HG03175 (cell line): Measurements from ENCODE around the gene FLRT1.
A peak's percentile ranks its signal among the peaks of the same experiment; 100 is the strongest.

ENCODE experiments used
- ATAC-seq: cut with Tn5 transposase; IDR thresholded peaks from one replicate; pipeline ENCODE4 v1.9.1; 2021; ENCODE audit warnings: mild to moderate bottlenecking, moderate library complexity; ENCODE audit not compliant: unreplicated experiment

The FLRT1 gene, protein sequence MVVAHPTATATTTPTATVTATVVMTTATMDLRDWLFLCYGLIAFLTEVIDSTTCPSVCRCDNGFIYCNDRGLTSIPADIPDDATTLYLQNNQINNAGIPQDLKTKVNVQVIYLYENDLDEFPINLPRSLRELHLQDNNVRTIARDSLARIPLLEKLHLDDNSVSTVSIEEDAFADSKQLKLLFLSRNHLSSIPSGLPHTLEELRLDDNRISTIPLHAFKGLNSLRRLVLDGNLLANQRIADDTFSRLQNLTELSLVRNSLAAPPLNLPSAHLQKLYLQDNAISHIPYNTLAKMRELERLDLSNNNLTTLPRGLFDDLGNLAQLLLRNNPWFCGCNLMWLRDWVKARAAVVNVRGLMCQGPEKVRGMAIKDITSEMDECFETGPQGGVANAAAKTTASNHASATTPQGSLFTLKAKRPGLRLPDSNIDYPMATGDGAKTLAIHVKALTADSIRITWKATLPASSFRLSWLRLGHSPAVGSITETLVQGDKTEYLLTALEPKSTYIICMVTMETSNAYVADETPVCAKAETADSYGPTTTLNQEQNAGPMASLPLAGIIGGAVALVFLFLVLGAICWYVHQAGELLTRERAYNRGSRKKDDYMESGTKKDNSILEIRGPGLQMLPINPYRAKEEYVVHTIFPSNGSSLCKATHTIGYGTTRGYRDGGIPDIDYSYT

DNA sequence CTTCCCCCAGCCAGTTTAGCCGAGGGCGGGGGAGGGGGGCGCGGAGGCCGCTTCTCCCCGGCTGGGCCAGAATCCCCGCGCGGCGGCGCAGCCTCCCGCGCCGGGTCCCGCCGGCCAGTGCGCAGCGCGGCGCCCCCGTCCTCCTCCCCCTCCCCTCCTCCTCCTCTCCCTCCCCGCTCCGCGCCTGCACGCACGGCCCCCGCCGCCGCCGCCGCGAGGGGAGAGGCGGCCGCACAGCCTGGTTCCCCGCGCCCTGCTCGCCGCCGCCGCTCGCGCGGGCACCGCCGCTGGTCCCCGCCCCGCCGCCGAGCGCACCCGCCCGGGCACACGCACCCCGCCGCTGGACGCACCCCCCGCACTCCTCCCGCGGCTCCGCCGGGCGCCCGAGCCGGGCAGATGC, at the start of gene FLRT1:
Gene FLRT1 (plus strand): TSS at position 356 of the 400 bp plus-strand sequence. CDS start 80,337 bp downstream, outside the sequence.
- no peak for ATAC-seq

DNA sequence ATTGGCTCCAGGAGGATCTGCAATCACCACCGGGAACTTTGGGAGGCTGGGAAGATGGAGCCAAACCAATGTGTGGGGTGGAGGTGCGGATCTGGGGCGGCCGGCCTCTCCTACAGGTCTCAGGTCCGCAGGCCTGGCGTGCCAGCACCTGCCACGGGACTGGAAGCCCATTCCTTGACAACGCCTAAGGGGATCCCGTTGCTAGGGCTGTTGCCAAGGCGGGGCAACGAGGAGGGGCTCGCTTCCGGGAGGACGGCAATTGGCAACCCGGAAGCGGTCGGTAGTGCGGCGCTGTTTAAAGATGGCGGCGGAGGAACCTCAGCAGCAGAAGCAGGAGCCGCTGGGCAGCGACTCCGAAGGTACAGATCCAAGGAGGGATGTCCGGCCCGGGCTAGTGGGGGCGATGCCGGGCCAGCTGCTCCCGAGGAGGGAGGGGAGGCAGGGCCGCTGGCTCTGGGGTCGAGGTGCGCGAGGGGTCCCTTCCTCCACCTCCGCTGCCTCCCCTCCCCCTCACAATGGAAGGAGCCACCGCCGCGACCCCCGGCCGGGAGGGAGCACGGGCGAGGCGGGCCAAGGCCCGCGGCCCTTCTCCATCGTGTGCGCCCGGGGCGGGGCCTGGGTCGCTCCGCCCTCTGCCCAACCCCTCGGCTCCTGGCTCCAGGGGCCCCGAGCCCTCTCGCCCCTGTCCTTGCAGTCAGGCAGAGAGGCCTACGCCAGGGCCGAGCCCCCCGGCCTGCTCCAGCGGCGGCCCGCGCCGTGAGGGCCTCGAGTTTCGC, 49.4 kb upstream of the FLRT1 start, which contains the start of gene OTUB1:
Gene OTUB1 (plus strand): TSS at position 283 of the 776 bp plus-strand sequence. CDS start 19 bp downstream, at position 302.
- peak; percentile 91 for ATAC-seq

DNA sequence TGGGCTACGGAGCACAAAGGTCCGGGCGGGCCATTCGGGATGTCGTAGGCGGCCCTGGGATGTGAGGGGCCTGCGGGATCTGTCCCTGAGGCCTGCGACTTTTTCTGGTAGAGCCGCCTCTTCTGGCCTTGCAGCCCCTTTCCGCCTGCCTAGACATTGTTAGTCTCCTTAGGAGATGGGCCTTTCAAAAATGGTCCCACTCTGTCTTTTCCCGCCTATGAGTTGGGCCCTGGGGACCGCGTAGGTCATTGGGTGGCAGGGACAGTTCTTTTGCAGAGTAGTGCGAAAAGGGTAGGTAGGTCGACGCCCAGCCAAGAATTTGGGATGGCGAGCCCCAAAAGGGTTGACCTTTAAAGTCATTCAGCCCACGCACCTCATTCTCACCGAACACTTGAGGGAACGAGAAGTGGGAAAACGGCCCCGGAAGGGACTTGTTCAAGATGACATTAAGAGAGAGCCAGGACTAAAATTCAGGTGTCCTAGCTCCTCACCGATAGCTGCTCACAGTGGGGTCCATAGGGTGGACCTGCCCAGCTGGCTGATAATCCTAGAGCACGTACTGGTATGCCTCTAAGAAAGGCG, 48.7 kb upstream of the FLRT1 start:
- no peak for ATAC-seq

DNA sequence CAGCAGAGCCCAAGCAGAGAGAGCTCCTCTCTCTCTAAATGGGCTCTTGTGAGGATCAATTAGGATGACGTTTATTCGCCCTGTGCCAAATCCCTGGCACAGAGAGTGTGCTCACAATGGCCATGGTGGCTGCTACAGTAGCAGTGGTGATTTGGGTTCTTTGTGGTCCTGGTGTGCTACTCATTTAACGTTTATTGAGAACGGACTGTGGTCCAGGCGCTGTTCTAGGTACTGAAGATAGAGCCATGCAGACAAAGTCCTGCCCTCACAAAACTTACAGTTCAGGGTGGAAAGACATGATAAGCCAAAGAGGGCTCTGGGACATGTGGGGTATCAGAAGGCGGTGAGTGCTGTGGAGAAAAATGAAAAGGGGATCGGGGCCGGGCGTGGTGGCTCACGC, 44.2 kb upstream of the FLRT1 start:
- ATAC-seq = no peak

DNA sequence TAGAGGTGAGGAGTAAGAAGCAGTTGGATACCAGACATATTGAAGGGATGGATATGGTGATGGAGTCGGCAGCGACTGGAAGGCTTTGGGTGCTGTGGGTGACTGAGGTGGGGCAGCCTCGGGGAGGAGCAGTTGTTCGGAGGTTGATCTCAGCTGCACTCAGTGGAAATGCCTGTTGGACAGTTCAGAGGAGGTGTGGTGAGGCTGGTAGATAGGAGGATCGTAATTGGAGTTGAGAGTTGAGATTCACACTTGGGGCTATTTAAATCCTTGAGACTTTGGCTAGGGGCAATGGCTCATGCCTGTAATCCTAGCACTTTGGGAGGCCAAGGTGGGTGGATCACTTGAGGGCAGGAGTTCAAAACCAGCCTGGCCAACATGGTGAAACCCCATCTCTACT, 42.6 kb upstream of the FLRT1 start:
- no peak for ATAC-seq

DNA sequence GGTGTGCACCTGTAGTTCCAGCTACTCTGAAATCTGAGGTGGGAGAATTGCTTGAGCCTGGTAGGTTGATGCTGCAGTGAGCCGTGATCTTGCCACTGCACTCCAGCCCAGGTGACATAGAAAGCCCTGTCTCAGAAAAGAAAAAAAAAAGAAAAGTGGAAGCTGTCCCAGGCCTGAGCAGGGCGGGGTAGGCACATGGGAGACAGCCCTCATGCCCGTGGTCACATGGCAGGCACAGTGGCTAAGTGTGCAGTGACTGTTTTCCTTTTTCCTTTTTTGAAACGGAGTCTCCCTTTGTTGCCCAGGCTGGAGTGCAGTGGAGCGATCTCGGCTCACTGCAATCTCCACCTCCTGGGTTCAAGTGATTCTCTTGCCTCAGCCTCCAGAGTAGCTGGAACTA, 41.7 kb upstream of the FLRT1 start:
- ATAC-seq = no peak

DNA sequence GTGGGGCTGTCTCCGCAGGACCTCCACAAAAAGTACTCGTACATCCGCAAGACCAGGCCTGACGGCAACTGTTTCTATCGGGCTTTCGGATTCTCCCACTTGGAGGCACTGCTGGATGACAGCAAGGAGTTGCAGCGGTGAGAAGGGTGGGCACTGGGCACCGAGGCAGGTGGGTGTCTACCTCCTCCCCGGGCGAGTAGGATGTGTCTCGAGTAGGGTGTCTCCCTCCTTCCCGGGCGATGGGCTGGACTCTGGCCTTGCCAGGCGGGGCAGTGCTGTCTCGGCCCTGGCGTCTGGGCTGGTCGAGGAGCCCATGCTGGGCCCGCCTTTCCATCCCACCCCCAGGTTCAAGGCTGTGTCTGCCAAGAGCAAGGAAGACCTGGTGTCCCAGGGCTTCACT, 39.2 kb upstream of the FLRT1 start:
- no peak for ATAC-seq

DNA sequence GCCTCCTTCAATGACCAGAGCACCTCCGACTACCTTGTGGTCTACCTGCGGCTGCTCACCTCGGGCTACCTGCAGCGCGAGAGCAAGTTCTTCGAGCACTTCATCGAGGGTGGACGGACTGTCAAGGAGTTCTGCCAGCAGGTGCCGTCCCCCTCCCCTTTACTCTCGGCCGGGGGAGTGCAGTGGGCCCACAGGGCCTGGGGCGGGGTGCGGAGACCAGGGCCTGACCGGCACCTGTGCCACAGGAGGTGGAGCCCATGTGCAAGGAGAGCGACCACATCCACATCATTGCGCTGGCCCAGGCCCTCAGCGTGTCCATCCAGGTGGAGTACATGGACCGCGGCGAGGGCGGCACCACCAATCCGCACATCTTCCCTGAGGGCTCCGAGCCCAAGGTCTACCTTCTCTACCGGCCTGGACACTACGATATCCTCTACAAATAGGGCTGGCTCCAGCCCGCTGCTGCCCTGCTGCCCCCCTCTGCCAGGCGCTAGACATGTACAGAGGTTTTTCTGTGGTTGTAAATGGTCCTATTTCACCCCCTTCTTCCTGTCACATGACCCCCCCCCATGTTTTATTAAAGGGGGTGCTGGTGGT, 38.5 kb upstream of the FLRT1 start:
- no peak for ATAC-seq

DNA sequence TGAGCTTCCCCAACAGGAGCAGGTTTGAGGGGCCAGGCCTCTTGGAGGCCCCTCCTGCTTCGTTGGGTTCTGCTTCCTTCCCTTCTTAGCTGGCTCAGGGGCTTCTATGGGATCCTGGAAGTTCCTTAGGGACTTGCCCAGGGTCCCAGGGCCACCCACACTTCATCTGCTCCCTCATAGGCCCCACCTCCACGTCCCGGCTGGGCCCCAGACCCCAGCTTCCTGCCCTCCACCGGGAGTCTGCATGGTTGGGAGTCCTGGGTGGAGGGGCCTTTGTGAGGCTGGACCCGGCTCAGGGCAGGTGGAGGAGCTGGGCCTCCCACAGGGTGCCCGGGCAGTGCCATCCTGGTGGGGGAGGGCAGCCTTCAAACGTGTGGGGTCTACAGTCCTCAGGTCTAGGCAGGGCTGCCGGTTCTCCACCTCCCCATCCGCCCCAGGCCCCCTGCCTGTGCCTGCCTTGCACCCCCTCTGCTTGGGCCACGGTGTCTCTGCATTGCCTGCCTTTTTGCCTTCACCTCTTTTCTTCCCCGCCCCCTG, 37.9 kb upstream of the FLRT1 start:
- no peak for ATAC-seq

DNA sequence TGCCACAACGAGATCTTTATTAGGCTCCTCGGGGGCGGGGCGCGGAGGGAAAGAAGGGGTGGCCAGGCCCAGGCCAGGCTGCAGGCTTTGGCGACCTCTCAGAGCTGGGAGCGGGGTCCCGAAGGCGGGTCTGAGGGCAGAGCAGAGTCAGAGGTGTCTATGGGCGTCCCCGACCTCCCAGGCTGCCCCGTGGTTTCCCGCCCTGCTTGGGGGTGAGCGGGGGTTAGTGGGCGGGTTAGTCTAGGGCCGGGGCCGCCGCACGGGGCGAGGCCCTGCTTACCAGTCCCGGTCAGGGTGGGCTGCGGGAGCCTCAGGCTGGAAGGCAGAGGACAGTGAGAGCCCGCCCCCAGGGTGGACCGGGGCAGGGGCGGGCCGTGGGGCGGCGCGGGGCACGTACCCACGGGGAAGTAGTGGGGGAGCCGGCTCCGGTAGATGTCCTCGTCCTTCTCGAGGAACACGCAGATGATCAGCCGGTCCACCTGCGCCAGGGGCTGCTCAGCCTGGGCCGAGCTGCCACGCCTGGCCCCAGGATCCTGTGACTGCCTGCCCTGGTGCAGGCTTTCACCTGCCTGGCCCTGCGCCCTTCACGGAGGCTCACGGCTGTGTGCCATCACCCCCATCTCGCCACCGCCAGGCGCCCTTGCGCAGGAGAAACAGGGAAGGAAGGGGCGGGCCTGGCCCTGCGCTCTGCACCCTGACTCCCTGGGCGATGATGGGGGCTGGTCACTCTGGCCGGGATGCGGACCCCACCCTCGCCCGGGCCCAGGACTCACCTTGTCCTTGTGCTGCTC, 37.0 kb upstream of the FLRT1 start:
- ATAC-seq = no peak

DNA sequence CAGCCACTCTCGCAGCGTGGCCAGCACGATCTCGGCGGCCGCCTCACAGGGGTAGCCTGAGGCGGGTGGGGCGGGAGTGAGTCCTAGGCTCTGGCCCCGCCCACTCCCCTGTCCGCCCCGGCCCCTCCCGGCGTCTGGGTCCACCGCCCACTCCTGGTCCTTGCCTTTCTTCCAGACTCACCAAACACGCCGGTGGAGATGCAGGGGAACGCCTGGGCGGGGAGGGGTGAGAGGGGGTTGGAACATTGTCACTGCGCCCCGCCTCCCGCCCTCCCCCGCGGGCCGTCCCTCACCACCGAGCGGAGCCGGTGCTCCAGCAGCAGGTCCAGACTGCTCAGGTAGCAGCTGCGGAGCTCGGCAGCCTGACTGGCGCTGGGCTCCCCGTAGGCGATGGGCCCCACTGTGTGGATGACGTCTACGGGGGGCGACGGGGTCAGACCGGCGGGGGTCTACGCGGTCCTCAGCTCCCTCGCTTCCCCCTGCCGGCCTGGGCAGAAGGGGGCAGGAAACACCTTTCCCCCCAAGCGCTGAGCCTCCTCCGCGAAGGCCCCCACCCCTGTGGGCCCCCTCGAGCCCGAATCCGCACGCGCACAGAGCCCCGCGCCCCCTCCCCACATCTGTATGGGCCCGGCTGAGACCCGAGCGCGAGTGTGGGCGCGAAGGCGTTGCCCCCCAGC, 36.2 kb upstream of the FLRT1 start:
- no peak for ATAC-seq

DNA sequence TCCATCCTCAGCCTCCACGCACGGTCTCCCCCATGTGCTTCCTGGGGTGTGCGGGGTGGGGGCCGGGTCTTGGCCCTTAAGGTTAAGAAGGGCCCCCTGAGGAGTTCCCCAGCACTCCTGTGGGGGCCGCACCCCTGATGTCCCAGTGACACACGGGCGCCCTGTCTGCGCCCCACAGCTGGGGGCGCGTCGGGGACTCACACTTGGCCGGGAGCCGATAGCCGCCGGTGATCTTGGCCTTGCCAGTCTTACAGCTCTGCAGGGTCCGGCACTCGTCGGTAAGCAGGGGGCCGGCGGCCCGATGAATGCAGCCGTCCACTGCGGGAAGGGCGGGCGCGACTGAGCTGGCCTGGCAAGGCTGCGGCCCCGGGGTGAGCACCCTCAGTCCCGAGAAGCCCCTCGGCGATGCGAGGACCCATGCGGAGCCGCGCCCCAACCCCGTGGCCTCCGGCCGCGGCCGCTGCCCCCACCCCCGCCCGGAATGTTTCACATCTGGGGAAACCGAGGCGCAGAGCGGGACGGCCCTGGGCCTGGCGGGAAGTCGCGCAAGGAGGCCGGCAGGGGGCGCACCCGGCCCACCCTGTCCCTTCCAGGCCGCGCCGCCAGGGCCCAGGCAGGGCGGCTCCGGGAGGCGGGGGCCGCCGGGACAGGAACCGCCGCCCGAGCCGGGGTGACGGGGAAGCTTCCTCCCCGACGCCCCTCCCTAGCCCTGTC, 35.5 kb upstream of the FLRT1 start:
- peak; percentile 65 for ATAC-seq

DNA sequence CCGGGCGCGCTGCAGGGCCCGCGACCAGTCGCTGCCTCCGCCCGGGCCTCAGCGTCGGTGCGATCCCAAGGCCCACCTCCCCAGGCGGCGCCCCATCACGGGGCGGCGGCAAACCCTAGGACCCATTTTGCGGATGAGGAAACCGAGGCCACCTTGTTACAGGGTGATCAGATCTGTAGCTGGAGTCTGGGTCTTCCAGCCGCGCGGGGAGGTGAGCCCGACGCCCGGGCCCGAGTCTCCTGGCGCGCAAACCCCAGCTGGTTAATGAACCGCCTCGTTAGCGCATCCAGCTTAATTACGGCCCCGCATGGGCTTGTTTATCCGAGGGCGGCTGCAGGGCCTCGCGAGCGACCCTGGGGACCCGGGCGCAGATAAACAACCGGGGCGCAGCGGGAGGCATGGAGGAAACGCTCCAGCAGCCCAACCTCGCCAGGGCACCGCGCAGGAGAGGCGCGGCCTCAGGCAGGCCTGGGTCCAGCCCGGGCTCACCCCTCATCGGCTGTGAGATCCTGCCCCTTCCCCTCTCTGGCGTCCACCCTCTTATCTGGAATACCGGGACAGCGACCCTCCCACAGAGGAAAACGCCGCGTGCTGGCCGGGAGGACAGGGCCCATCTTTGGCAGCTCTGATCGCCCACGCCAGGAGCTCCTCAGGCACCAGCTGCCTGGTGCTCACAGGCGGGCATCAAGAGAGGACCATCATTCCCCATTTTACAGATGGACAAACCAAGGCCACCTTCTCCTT, 34.8 kb upstream of the FLRT1 start:
- peak; percentile 8 for ATAC-seq

DNA sequence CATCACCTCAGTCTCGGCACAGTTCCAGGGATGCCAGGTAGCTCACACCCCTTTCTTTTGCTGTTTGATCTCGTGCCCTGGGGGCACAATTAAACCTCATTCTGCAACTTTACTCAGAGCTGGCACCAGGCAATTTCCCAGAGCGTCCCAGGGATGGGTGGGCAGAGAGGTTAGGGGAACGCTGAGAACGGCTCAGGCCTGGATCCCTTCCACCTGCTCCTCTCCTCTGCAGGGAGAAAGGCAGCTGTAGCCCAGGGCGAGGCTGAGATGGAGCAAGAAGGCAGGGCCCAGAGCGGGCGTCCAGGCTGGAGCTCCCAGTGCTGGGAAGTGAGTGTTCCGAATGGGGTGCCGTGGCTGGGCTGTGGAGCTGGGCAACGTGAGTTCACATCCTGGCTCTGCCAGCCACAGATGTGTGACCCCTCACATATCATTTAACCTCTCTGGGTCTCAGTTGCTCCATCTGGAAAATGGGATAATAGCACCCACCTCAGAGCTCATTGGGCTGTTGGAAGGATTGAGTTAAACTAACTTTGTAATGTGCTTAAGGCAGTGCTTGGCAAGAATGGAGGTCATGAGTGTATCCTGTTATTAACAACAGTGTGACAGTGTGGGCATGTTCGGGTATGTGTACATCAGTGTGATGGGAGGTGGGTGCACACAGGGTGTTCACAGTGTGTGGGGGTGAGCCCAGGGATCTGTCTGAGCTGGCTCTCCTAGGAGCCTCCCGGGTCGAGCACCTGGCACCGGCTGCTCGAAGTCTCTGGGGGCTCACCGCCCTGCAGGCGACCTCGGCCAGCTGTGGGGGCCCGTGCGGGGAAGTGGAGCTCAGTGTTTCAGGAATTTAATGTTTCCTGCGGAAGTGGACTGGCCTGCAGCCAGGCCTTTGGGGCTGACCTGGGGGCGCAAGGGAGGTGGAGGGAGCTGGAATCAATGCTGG, 34.0 kb upstream of the FLRT1 start:
- no peak for ATAC-seq

DNA sequence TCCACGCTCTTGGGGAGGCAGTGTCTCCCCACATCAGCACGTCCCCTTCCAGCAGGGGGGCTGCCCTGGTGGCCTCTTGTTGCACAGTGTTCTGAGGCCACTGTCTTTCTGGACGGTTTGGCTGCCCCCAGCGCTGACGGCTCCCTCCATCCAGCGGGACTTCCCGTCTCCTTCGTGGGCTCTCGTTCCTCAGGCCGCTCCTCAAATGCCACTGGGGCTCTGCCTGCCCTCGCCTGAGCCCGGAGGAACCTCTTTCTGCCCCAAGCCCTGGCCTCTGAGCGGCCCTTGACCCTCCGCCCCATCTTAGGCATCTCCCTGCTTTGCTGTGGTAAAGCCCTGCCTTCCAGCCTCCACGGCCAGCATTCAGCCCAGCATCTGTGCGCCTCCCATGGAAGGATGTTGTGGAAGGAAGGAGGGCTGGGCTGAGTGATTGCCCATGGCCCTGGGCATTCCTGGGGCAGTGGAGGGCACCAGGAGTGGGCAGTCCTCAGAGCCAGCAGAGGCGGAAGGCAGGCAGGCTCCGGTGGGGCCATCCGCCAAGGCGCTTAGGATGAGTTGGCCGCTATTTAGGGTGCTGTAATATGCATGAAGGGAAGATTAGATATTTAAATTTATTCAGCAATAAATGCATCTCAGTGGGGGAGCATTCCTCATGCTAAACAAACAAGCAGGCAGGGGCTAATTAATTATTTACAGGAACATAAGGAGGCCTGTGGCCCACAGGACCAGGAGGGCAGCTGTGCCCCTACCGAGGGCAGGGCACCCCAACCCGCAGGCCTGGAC, 31.7 kb upstream of the FLRT1 start:
- no peak for ATAC-seq

DNA sequence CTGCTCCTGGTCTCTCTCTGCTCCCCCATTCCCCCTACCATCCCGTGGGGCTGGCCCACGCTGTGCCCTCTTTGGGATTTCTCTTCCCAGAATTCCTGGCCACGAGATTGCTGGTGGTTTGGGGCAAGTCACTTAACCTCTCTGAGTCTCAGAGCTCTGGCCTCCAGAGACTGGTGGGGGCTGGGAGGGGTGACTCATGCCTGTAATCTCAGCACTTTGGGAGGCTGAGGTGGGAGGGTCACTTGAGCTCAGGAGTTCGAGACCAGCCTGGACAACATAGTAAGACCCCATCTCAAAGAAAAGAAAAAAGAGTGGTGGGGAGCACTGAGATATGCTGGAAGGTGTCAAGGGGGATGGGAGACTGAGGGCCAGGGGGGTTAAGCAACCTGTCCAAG, 31.1 kb upstream of the FLRT1 start:
- no peak for ATAC-seq
